NCI-H524 treated with DMSO at 0.1 percent for 48 hours (cell line): ENCODE measurements around the gene GGA2.

Source experiments
- DNase-seq: peaks from one replicate; lab custom pipeline; 2025; lab: John Stamatoyannopoulos, UW

Gene GGA2

DNA sequence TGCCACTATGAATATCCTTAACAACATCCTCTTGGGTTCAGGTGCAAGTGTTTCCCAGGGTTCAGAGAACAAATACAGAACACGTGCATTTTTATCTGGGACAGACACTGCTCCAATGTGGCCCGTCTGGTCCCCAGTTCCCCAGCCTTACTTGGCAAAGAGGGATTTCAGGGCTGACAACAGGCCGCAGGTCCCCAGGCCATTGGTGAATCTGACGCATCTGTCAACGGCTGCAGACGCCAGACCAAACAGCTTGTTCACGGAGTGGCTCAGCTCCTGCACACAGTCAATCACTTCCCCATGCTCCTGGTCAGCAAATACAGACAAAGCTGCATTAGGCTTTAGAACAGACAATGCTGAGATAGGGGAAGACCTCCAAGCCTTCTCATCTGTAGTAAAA is 93.5 kb downstream of the GGA2 start:
- no peak for DNase-seq

DNA sequence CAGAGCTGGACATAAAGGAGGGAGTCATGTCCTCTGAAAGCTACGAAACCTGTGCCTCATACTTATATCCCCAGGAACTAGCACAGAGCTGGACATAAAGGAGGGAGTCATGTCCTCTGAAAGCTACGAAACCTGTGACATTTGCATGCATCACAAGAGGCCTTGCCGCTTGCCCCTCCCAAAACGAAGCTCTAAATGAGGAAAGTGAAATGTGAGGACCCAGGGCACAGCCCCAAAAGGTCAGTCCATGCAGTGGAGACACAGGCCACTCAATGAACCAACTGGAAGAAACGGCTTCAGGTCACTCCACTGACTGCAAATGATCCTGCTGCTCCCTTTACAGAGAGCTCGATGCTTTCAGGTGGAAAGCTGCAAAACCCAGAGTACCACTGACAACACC is 95.6 kb downstream of the GGA2 start:
- DNase-seq = no peak
